Astrocyte of the cerebellum (primary cell): Measurements from ENCODE around the gene CCNL2.
A peak's percentile ranks its signal among the peaks of the same experiment; 100 is the strongest.

Source experiments
- DNase-seq: peaks from one replicate; pipeline ENCODE4 v3.0.0-alpha.2; 2011; ENCODE audit warnings: low read depth
- H3K4me3 ChIP-seq: 2 replicates; pipeline ENCODE4 v1.5.1; 2011; ENCODE audit warnings: mild to moderate bottlenecking, low read depth, low read length, moderate library complexity
- in situ Hi-C: cut with HindIII; loops from 2 replicates; pipeline ENCODE4 v1.10.0; 2017; ENCODE audit warnings: low sequenced_read_pairs
- TF ChIP-seq, protein P1 (sequence below): IDR thresholded peaks from 2 replicates; pipeline ENCODE4 v1.5.1; 2012; ENCODE audit warnings: low read length, low read depth, moderate library complexity, mild to moderate bottlenecking; ENCODE audit errors: missing control alignments

The CCNL2 gene

DNA sequence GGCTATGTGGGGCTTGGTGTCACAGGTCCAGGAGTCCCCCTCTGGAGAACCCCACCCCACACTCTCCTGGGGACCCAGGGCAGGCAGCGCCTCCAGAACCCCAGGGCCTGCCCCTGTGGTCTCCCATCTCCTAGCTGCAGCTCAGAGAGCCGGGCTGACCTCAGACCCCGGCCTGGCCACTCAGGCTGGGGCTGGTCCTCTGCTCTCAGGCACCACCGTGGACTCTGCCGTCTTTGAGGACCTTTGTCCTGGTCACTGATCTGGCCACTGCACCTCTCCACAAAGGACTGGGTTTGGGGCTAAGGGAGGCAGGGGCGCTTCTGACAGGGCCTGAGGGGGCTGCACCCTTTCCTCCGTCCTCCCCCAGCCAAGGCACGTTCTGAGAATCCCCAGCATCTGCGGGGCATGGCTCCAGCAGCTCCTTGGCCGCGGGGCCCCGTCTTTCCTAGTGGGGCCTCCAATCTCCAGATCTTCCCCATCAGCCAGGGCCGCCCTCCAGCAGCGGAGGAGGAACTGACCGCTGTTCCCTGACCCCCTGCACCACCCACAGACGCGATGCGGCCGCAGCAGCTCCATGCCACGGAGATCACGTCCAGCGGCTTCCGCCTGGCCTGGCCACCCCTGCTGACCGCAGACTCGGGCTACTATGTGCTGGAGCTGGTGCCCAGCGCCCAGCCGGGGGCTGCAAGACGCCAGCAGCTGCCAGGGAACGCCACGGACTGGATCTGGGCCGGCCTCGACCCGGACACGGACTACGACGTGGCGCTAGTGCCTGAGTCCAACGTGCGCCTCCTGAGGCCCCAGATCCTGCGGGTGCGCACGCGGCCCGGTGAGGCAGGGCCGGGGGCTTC is 39.6 kb upstream of the CCNL2 start:
- DNase-seq, result no peak
- no peak overlapping the region for H3K4me3 ChIP-seq
- TF ChIP-seq, protein P1, sequence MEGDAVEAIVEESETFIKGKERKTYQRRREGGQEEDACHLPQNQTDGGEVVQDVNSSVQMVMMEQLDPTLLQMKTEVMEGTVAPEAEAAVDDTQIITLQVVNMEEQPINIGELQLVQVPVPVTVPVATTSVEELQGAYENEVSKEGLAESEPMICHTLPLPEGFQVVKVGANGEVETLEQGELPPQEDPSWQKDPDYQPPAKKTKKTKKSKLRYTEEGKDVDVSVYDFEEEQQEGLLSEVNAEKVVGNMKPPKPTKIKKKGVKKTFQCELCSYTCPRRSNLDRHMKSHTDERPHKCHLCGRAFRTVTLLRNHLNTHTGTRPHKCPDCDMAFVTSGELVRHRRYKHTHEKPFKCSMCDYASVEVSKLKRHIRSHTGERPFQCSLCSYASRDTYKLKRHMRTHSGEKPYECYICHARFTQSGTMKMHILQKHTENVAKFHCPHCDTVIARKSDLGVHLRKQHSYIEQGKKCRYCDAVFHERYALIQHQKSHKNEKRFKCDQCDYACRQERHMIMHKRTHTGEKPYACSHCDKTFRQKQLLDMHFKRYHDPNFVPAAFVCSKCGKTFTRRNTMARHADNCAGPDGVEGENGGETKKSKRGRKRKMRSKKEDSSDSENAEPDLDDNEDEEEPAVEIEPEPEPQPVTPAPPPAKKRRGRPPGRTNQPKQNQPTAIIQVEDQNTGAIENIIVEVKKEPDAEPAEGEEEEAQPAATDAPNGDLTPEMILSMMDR, result no peak
- in situ Hi-C loops, result no loop called here

DNA sequence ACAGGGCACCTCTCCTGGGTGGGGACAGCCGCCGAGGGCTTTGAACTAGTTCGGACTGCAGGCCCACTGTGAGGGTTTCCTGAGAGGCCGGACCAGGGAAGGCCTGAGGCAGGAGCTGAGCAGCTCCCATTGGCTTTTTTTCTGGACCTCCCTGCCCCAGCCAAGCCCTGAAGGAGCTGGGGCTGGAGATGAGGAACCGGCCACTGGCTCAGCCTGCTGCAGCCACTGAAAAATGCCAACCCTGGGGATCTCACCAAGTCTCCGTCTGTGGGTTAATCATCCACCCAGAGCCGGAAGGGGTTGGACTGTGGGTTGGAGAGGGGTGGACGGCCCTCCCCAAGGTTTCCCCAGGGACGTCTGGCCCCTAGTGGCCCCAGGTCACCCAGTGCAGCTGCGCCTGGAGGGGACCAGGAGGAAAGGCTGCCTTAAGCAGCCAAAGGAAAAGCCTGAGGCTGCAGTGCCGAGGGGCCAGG is 38.8 kb upstream of the CCNL2 start:
- no peak overlapping the region for H3K4me3 ChIP-seq
- in situ Hi-C loops, result no loop called here
- no peak for DNase-seq
- TF ChIP-seq, protein P1, result no peak

DNA sequence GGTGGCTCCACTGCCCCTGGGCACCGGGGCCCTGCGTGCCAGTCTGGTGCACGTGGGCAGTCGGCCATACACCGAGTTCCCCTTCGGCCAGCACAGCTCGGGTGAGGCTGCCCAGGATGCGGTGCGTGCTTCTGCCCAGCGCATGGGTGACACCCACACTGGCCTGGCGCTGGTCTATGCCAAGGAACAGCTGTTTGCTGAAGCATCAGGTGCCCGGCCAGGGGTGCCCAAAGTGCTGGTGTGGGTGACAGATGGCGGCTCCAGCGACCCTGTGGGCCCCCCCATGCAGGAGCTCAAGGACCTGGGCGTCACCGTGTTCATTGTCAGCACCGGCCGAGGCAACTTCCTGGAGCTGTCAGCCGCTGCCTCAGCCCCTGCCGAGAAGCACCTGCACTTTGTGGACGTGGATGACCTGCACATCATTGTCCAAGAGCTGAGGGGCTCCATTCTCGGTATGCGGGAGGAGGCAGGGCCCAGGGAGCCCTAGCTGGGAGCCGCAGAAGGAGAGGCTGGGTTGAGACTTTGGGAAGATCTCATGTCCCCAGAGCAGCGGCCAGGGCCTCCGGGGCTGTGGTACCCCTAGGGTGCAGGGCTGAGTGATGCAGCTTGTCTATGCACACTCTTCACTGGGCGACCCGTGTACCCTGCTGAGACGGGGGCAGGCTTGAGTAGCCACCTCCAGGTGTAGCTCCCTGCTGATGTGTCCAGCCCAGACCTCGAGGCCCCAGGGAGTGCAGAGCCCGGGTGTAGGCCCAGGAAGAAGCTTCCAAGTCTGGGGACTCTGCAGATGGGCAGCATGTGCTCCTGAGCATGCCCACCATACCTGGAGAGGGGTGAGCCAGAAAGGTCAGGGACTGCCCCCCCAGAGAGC is 38.1 kb upstream of the CCNL2 start:
- H3K4me3 ChIP-seq, result peak overlapping the region; percentile 59
- TF ChIP-seq, protein P1, result no peak
- in situ Hi-C loops, result no loop called here
- no peak for DNase-seq

DNA sequence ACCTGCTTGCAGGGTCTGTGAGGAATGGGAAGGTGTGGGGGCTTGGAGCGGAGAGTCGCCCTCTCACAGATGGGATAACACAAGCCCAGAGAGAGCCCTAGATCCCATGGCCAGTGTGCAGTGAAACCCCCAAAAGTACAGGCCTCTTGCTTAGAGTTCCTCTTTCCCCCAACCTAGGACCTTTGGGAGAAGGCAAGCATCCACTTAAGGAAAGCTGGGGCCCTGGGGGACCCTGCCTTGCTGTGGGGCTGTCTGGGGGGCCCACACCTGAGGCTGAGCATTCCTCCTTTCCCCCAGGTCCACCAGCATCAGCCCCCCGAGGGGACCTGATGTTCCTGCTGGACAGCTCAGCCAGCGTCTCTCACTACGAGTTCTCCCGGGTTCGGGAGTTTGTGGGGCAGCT is 37.5 kb upstream of the CCNL2 start:
- TF ChIP-seq, protein P1, result no peak
- peak overlapping the region; percentile 59 for H3K4me3 ChIP-seq
- in situ Hi-C loops, result no loop called here
- no peak for DNase-seq

DNA sequence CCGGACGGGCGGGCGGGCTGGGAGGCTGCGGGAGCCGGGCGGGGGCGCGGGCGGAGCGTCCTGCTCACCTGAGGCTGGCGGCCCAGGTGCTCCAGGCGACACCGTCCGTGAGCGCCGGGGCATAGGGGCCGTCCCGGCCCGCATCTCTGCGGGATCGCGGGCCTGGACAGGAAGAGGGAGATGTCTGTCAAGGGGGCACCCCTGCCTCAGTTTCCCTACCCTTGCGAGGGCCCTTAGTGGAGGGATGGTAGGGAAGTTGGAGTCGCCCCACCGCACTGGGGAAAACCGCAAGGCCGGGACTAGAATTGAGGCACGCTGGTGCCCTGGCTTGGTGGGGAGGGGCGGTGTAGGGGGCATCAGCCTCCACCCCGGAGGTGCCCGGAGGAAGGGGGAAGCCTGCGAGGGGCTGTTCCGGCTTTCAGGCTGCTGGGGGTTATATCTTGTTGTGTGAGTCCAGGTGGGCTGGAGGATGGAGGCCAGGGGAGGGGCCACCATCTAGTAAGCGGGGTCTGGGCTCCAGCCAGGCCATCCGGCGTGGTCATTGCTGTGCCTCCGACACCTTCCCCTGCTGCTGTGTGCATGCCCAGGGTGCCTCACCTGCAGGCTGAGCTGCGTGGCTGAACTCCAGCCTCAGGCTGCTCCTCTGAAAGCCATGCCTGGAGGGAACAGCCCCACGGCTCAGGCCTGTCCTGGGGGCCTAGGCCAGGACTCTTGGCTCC is 36.9 kb upstream of the CCNL2 start:
- TF ChIP-seq, protein P1, result no peak
- H3K4me3 ChIP-seq, result peak overlapping the region; percentile 59
- DNase-seq, result no peak
- in situ Hi-C loops, result no loop called here

DNA sequence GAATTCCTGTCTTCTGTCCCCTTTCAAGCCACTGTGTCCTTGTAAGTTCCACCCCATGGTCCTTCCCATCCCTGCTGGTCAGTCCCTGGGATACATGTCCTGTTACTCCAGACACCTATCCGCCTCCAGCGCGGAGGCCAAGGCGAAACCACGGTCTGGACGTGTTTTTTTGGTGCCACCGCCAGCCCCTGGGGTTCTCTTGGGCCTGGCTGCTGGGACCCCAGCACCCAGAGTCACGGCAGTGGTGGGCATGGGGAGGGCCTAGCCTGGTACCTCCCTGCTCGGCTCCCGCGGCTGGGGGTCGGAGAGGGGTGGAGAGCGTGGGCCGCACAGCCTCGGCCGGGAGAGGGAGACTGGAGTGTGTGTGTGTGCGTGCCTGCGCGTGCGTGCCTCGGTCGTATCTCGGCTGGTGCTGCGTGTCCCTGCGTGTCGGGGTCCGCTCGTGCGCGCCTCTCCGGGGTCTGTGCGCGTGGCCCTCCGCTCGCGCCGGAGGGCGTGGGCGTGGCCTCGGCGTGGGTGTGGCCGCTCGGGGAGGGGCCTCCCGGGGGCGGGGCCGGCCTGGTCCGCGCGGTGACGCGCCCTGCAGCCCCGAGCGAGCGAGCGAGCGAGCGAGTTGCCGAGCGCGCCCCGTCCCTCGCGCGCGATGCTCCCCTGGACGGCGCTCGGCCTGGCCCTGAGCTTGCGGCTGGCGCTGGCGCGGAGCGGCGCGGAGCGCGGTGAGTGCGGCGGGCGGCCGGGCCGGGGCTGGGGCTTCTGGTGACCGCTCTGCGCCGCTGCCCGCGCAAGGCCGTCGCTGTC is 36.2 kb upstream of the CCNL2 start, which contains the start of gene VWA1:
VWA1 (plus strand) TSS at position 585 of the 798 bp plus-strand sequence; CDS start at position 644, 59 bp downstream.
- no peak for DNase-seq
- H3K4me3 ChIP-seq, result peak within 1 kb of the TSS; percentile 59
- TF ChIP-seq, protein P1, result peak; percentile 8
- in situ Hi-C loops, result no loop called here
